Posterior cingulate gyrus (tissue), 11 donors: Measurements from ENCODE around the gene TAS2R40.
"Not testable (repeated sequence)": the region's sequence is repeated elsewhere in the genome, so short reads cannot be mapped to it uniquely, and the experiment has no call there.

Experiments
- DNase-seq, 10 donors: peaks; one replicate each; pipeline versions ENCODE4 v3.0.0 to v3.0.0-alpha.2; 2020 to 2021; ENCODE audit warnings: mixed read lengths in 3 of 10
- intact Hi-C: fragments of 100-400 bp; cut with DNase I; formaldehyde crosslinking; loops from one replicate; pipeline ENCODE4 v1.15.1; 2023

TAS2R40 gene

GRCh38 chr7:143247372-143247771 is 25.5 kb downstream of the TAS2R40 start:
- intact Hi-C loops, result no loop called here
- DNase-seq, result no peak

- intact Hi-C loops, result no loop called here
Observed at GRCh38 chr7:143248761-143249354, 27.0 kb downstream of the TAS2R40 start.

GRCh38 chr7:143250199-143250598 is 28.4 kb downstream of the TAS2R40 start:
- intact Hi-C loops, result no loop called here
- no peak for DNase-seq

More at GRCh38 chr7:143248761-143249354, 27.0 kb downstream of the TAS2R40 start:
- DNase-seq, result no peak

- DNase-seq, result no peak
Observed at GRCh38 chr7:143250822-143251221, 29.0 kb downstream of the TAS2R40 start.

GRCh38 chr7:143252006-143252405 is 30.2 kb downstream of the TAS2R40 start:
- intact Hi-C loops, result no loop called here
- no peak for DNase-seq

More at GRCh38 chr7:143250822-143251221, 29.0 kb downstream of the TAS2R40 start:
- intact Hi-C loops, result no loop called here

GRCh38 chr7:143255564-143255963 is 33.7 kb downstream of the TAS2R40 start:
- intact Hi-C loops, result no loop called here

GRCh38 chr7:143256325-143256724 is 34.5 kb downstream of the TAS2R40 start:
- DNase-seq, result no peak
- intact Hi-C loops, result no loop called here

More at GRCh38 chr7:143255564-143255963, 33.7 kb downstream of the TAS2R40 start:
- DNase-seq, result no peak

- intact Hi-C loops, result no loop called here
- DNase-seq, result no peak
Observed at GRCh38 chr7:143256932-143257331, 35.1 kb downstream of the TAS2R40 start.

- intact Hi-C loops, result no loop called here
- DNase-seq, result no peak
Observed at GRCh38 chr7:143257501-143257900, 35.7 kb downstream of the TAS2R40 start.

GRCh38 chr7:143258831-143259230 is 37.0 kb downstream of the TAS2R40 start:
- no peak for DNase-seq
- intact Hi-C loops, result no loop called here

- DNase-seq, result no peak
- intact Hi-C loops, result no loop called here
Observed at GRCh38 chr7:143259765-143260164, 37.9 kb downstream of the TAS2R40 start.

- intact Hi-C loops, result no loop called here
- peak in 1 of 10 donors; percentile 28 for DNase-seq
Observed at GRCh38 chr7:143261901-143262300, 40.1 kb downstream of the TAS2R40 start.

- peak; percentile 82 to 99 (median 88) for DNase-seq
- intact Hi-C loops, result no loop called here
Observed at GRCh38 chr7:143263266-143264195, 41.7 kb downstream of the TAS2R40 start, which contains the start of gene GSTK1. TSS of gene GSTK1 (plus strand) at chr7:143263441. CDS start at chr7:143263514, 73 bp downstream.

GRCh38 chr7:143264196-143264568 is 42.3 kb downstream of the TAS2R40 start:
- intact Hi-C loops, DNase-seq: not testable (repeated sequence)

- DNase-seq, result peak in 1 of 10 donors; percentile 86
- intact Hi-C loops, result no loop called here
Observed at GRCh38 chr7:143265017-143265693, 43.3 kb downstream of the TAS2R40 start.

GRCh38 chr7:143269251-143269650 is 47.4 kb downstream of the TAS2R40 start:
- intact Hi-C loops, result no loop called here
- DNase-seq, result no peak

- intact Hi-C loops, result no loop called here
- DNase-seq, result no peak
Observed at GRCh38 chr7:143271240-143271639, 49.4 kb downstream of the TAS2R40 start.
